ENCODE measurements around the gene CTNNAL1.
A peak's percentile ranks its signal among the peaks of the same experiment; 100 is the strongest.

The CTNNAL1 gene

DNA sequence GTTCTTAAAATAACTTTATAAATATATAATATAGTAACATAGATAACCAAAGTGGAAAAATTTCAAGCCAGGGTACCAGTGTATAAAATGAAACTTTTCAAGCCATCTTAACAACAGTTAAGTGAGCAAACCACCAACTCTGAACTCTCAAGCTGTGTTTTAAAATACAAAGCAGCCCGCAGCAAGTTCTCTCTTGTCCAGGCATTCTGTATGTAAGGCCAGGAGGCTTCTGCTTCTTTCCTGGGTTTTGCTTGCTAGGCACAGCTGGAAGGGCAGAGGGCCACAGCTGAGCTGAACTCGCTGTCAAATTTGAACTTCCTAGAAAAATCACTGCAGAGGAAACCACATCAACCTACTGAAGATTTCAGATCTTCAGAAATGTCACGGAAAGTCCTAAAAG is 6.8 kb upstream of the CTNNAL1 start:
- H3K4me1 ChIP-seq: peaks cover 47 to 67% (median 60%) of the 10 kb centered on the region in 10 experiments
- H4K20me1 ChIP-seq: peaks cover 0 to 6% (median 0%) of the 10 kb centered on the region in 11 experiments; a peak in 4 of 22 replicates
- H3K36me3 ChIP-seq: peaks cover 5 to 67% (median 39%) of the 10 kb centered on the region in 11 experiments; a peak in 20 of 22 replicates
- H3K27ac ChIP-seq: peak overlapping the region in 9 of 11 experiments; percentile 4 to 59 (median 41); a peak in 15 of 22 replicates
- no peaks in the 10 kb centered on the region for H3K27me3 ChIP-seq
- no peak overlapping the region for H3K4me3 ChIP-seq
- no peak for TF ChIP-seq Cebpa-rat (IDR thresholded peaks at IDR 0.05)
- H3K4me2 ChIP-seq: peak overlapping the region; percentile 3 to 76 (median 52); a peak in 18 of 22 replicates
- H3K9me3 ChIP-seq (replicated peaks in 1 of 11): no peaks in the 10 kb centered on the region
- no peak overlapping the region; a peak in 1 of 22 replicates for H3K9ac ChIP-seq

- peaks cover 0 to 5% (median 0%) of the 10 kb centered on the region in 11 experiments; a peak in 3 of 22 replicates for H4K20me1 ChIP-seq
- H3K27ac ChIP-seq: peak overlapping the region in 1 of 11 experiments; percentile 53; a peak in 3 of 22 replicates
- no peak overlapping the region for H3K9ac ChIP-seq
- H3K4me1 ChIP-seq: peaks cover 52 to 74% (median 65%) of the 10 kb centered on the region in 10 experiments
- H3K36me3 ChIP-seq: peaks cover 2 to 60% (median 32%) of the 10 kb centered on the region in 11 experiments; a peak in 17 of 22 replicates
- H3K27me3 ChIP-seq: no peaks in the 10 kb centered on the region
- TF ChIP-seq Cebpa-rat (IDR thresholded peaks at IDR 0.05): no peak
- no peak overlapping the region for H3K4me3 ChIP-seq
- H3K9me3 ChIP-seq (replicated peaks in 1 of 11): no peaks in the 10 kb centered on the region
- H3K4me2 ChIP-seq: peak overlapping the region in 8 of 11 experiments; percentile 29 to 76 (median 60); a peak in 13 of 22 replicates
Measured at GRCh38 chr9:109019420-109019819, 6.1 kb upstream of the CTNNAL1 start.

DNA sequence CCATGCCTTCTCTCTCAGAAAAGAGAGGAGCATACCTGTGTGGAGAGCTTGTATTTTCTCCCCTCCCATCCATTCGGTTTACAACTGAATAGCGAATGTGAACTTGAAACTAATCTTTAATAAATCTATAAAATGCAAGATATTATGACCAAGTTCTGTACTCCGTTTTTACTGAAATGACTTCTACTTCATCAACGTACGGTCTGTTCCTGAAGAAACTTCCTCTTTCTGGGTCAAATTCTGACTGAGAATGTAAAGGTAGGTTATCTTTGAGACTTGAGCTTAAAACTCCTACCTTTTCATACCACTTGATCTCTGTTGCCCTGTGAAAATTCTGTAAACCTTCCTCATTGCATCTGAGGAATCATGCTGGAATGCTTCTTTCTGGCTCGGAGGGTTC is 4.2 kb upstream of the CTNNAL1 start:
- peaks cover 62 to 86% (median 76%) of the 10 kb centered on the region in 10 experiments for H3K4me1 ChIP-seq
- no peak for TF ChIP-seq Cebpa-rat (IDR thresholded peaks at IDR 0.05)
- H3K36me3 ChIP-seq: peaks cover 0 to 44% (median 18%) of the 10 kb centered on the region in 11 experiments; a peak in 14 of 22 replicates
- no peak overlapping the region for H3K4me3 ChIP-seq
- H4K20me1 ChIP-seq: peaks cover 0 to 11% (median 0%) of the 10 kb centered on the region in 11 experiments; a peak in 5 of 22 replicates
- 0 out of 22 replicates have a peak, but pooled peaks cover 0 to 2% (median 0%) of the 10 kb centered on the region in 11 experiments for H3K27me3 ChIP-seq
- no peaks in the 10 kb centered on the region for H3K9me3 ChIP-seq (replicated peaks in 1 of 11)
- no peak overlapping the region for H3K9ac ChIP-seq
- peak overlapping the region; percentile 36 to 90 (median 68); a peak in 21 of 22 replicates for H3K4me2 ChIP-seq
- H3K27ac ChIP-seq: peak overlapping the region in 2 of 11 experiments; percentile 1 to 12; a peak in 1 of 22 replicates

GRCh38 chr9:109017061-109017460 is 3.8 kb upstream of the CTNNAL1 start:
- Histone ChIP-seq H3K4me1 (peaks cover 66 to 90% (median 80%) of the 10 kb centered on the region in 10 experiments), H3K27ac (peak overlapping the region in 3 of 11 experiments; percentile 1 to 31 (median 12); a peak in 2 of 22 replicates), H3K9ac (peak overlapping the region in 1 of 11 experiments; percentile 44; a peak in 1 of 22 replicates), H4K20me1 (peaks cover 0 to 15% (median 0%) of the 10 kb centered on the region in 11 experiments; a peak in 5 of 22 replicates), H3K27me3 (0 out of 22 replicates have a peak, but pooled peaks cover 0 to 7% (median 0%) of the 10 kb centered on the region in 11 experiments), H3K4me3 (peak overlapping the region in 1 of 10 experiments; percentile 26; a peak in 1 of 20 replicates), H3K36me3 (peaks cover 0 to 41% (median 18%) of the 10 kb centered on the region in 11 experiments; a peak in 14 of 22 replicates), H3K4me2 (peak overlapping the region; percentile 36 to 90 (median 68); a peak in 21 of 22 replicates), H3K9me3 (replicated peaks in 1 of 11) (no peaks in the 10 kb centered on the region)
- TF ChIP-seq Cebpa-rat (IDR thresholded peaks at IDR 0.05): no peak

DNA sequence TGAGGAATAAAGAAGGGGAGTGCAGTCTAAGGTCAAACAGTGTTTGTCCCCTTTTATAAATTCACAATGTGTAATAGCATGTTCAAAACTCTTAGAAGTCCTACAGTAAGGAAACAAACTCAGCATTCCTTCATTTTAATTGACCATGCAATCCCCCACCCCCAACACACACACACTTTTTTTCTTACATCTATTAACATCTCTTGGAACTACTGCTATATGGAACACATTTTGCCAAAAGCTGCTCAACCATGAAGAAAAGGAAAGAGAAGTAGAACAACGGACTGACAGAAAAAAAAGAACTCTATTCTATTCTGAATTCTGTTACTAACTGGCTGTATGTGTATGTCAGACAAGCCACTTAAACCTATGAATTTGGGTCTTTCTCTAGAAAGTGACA is 2.8 kb upstream of the CTNNAL1 start:
- Histone ChIP-seq H3K4me1 (peaks cover 67 to 91% (median 82%) of the 10 kb centered on the region in 10 experiments), H3K4me3 (0 out of 20 replicates have a peak overlapping the region, but pooled peaks of 1 of the 10 experiments have one; percentile 26), H3K4me2 (peak overlapping the region; percentile 36 to 90 (median 68); a peak in 21 of 22 replicates), H3K27ac (peak overlapping the region in 2 of 11 experiments; percentile 2 to 32; a peak in 4 of 22 replicates), H3K9me3 (replicated peaks in 1 of 11) (no peaks in the 10 kb centered on the region), H3K27me3 (0 out of 22 replicates have a peak, but pooled peaks cover 0 to 8% (median 0%) of the 10 kb centered on the region in 11 experiments), H3K9ac (peak overlapping the region in 1 of 11 experiments; percentile 0; a peak in 2 of 22 replicates), H3K36me3 (peaks cover 0 to 34% (median 18%) of the 10 kb centered on the region in 11 experiments; a peak in 14 of 22 replicates), H4K20me1 (peaks cover 0 to 23% (median 4%) of the 10 kb centered on the region in 11 experiments; a peak in 7 of 22 replicates)
- TF ChIP-seq Cebpa-rat (IDR thresholded peaks at IDR 0.05): no peak

DNA sequence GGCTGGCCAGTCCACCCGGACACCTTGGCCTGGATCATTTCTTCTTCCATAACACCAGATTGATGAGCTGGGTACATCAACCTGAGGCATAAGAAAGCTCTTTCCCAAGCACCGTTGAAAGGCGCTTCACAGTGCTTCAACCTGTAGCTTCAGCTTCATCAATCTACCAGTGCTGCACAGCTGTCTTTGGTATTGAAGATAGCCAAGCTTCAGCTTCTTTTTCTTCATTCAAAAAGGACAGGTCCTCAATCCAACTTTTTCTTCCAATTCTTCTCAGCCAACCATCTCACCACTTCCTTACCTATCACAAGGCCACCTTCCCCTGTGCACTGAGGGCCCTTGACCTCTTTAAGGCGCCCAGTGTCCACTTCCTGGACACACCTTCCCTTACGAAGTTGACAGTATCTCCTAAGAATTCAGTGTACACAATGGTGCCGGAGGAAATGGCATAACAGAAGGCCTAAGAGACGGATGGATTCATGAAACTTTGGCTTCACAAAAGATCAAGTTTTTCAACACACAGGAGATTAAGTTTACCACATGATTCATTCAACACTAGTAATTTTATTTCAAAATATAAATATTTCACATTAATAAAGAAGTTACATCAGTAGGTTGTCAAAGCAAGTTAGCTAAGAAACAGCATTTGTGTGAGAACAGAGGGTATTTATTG is 1.4 kb upstream of the CTNNAL1 start:
- H3K9me3 ChIP-seq (replicated peaks in 1 of 11): no peaks in the 10 kb centered on the region
- H3K27ac ChIP-seq: peak overlapping the region in 4 of 11 experiments; percentile 37 to 66 (median 48); a peak in 1 of 22 replicates
- peak overlapping the region; percentile 74 to 90 (median 85); a peak in 17 of 22 replicates for H3K4me2 ChIP-seq
- H3K9ac ChIP-seq: no peak overlapping the region
- H3K4me3 ChIP-seq: no peak overlapping the region
- H3K27me3 ChIP-seq: 0 out of 22 replicates have a peak, but pooled peaks cover 0 to 8% (median 0%) of the 10 kb centered on the region in 11 experiments
- H4K20me1 ChIP-seq: peaks cover 0 to 25% (median 3%) of the 10 kb centered on the region in 11 experiments; a peak in 5 of 22 replicates
- peaks cover 60 to 87% (median 77%) of the 10 kb centered on the region in 10 experiments for H3K4me1 ChIP-seq
- TF ChIP-seq Cebpa-rat (IDR thresholded peaks at IDR 0.05): no peak
- peaks cover 0 to 20% (median 12%) of the 10 kb centered on the region in 11 experiments; a peak in 14 of 22 replicates for H3K36me3 ChIP-seq

DNA sequence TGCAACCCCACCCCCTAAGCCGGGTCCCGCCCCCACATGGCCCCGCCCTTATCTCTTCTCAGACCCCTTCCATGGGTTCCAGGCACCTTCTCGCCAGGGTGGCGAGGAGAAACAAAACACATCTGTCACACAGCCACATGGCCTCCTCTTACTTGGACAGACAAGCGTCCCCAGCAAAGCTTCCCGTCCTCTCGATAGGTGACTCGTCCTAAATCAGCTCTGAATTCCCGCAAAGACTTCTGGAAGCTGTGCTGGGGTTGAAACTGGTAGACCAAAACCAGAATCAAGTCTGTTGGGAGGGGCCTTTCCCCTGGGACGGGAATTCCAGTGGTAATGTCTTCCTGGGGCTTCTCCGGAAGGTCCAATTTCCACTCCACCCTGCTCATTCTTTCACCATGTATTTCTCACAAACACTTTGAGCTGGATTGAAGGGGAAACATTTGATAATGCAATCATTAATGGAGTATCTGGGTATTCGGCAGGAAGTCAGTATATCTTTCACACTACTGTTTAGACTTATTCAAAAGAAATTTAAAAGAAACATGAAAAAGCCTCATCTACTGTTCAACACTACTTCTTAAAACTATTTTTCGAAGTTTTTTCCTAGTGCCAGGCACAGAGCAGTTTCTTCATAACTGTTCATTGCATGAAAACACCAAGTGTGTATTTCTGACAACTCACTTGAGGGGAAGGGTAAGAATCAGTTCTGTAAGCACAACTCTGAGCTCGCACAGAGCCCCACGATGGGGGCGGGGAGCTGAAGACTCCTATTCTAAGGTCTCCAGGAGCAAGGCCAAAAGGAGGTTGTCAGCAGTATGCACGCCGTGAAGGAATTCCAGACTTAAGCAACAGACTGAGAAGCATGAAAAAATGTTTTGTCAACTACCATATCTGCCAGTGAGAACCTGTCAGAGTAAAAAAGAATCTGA is 644 bp upstream of the CTNNAL1 start:
- H3K9ac ChIP-seq: peak overlapping the region in 10 of 11 experiments; percentile 39 to 60 (median 46); a peak in 17 of 22 replicates
- H3K9me3 ChIP-seq (replicated peaks in 1 of 11): no peaks in the 10 kb centered on the region
- H3K36me3 ChIP-seq: peaks cover 0 to 13% (median 5%) of the 10 kb centered on the region in 11 experiments; a peak in 14 of 22 replicates
- TF ChIP-seq Cebpa-rat (IDR thresholded peaks at IDR 0.05): no peak
- H3K4me1 ChIP-seq: peaks cover 52 to 79% (median 69%) of the 10 kb centered on the region in 10 experiments
- peak overlapping the region in 8 of 11 experiments; percentile 27 to 66 (median 48); a peak in 14 of 22 replicates for H3K27ac ChIP-seq
- H3K27me3 ChIP-seq: 0 out of 22 replicates have a peak, but pooled peaks cover 0 to 8% (median 0%) of the 10 kb centered on the region in 11 experiments
- peaks cover 0 to 25% (median 3%) of the 10 kb centered on the region in 11 experiments; a peak in 5 of 22 replicates for H4K20me1 ChIP-seq
- peak overlapping the region; percentile 74 to 90 (median 85) for H3K4me2 ChIP-seq
- peak overlapping the region; percentile 31 to 94 (median 70); a peak in 19 of 20 replicates for H3K4me3 ChIP-seq

Measured in BLaER1 treated with 17β-estradiol and CSF1 and Interleukin-3, amounts not matched to agents 10 nM and 100 nM (cell line).